HL-60/S4 (cell line): ENCODE results near the gene S100A2.

Experiments used
- in situ Hi-C: fragments of 300-500 bp; cut with MboI; formaldehyde crosslinking; loops from 2 replicates; pipeline ENCODE4 v1.14.3; 2022; ENCODE audit warnings: low sequenced_read_pairs

The S100A2 gene

GRCh38 chr1:153567621-153568366 lies 2.1 kb upstream of the S100A2 start:
- in situ Hi-C loops: loop anchor here (5.0 to 10.0 kb wide), 2 partner anchors 35 to 53 kb away; no protein-coding TSS in a partner anchor

- in situ Hi-C loops: loop anchor here (5.0 to 10.0 kb wide), 2 partner anchors 34 to 52 kb away; no protein-coding TSS in a partner anchor
Measured at GRCh38 chr1:153566414-153567371, 1.0 kb upstream of the S100A2 start.

GRCh38 chr1:153563991-153564390 lies 1.7 kb downstream of the S100A2 start:
- in situ Hi-C loops: loop anchor here (10.0 kb wide), 1 partner anchor 49 kb away; no protein-coding TSS in a partner anchor

GRCh38 chr1:153563483-153563901 lies 2.2 kb downstream of the S100A2 start:
- in situ Hi-C loops: loop anchor here (10.0 kb wide), 1 partner anchor 49 kb away; no protein-coding TSS in a partner anchor

GRCh38 chr1:153562021-153562420 lies 3.6 kb downstream of the S100A2 start:
- in situ Hi-C loops: loop anchor here (10.0 kb wide), 1 partner anchor 47 kb away; no protein-coding TSS in a partner anchor

- in situ Hi-C loops: loop anchor here (10.0 kb wide), 1 partner anchor 47 kb away; no protein-coding TSS in a partner anchor
Measured at GRCh38 chr1:153561466-153561985, 4.1 kb downstream of the S100A2 start.

GRCh38 chr1:153560771-153561465 lies 4.7 kb downstream of the S100A2 start:
- in situ Hi-C loops: loop anchor here (10.0 kb wide), 1 partner anchor 46 kb away; no protein-coding TSS in a partner anchor

- in situ Hi-C loops: loop anchor here (10.0 kb wide), 1 partner anchor 45 kb away; no protein-coding TSS in a partner anchor
Measured at GRCh38 chr1:153560241-153560640, 5.4 kb downstream of the S100A2 start.

GRCh38 chr1:153557877-153558276 lies 7.8 kb downstream of the S100A2 start:
- in situ Hi-C loops: no loop called here

GRCh38 chr1:153556348-153556747 lies 9.3 kb downstream of the S100A2 start:
- in situ Hi-C loops: no loop called here

- in situ Hi-C loops: no loop called here
Measured at GRCh38 chr1:153553830-153554541, 11.7 kb downstream of the S100A2 start.

GRCh38 chr1:153553096-153553495 lies 12.5 kb downstream of the S100A2 start:
- in situ Hi-C loops: no loop called here

GRCh38 chr1:153552335-153552734 lies 13.3 kb downstream of the S100A2 start:
- in situ Hi-C loops: no loop called here

- in situ Hi-C loops: no loop called here
Measured at GRCh38 chr1:153550827-153551500, 14.7 kb downstream of the S100A2 start.

GRCh38 chr1:153550398-153550758 lies 15.3 kb downstream of the S100A2 start:
- in situ Hi-C loops: no loop called here

GRCh38 chr1:153549741-153550397 lies 15.8 kb downstream of the S100A2 start:
- in situ Hi-C loops: no loop called here

- in situ Hi-C loops: no loop called here
Measured at GRCh38 chr1:153548722-153549688, 16.6 kb downstream of the S100A2 start, which contains the start of gene S100A3. TSS of gene S100A3 (minus strand) at chr1:153549258. CDS start at chr1:153548485, 773 bp downstream.
